WTC11 (cell line): ENCODE measurements around the gene TNP1. TPM values are rescaled to one million over a fixed set of nuclear protein-coding genes. Genes with fewer than 3 reads are reported as not detected.

ENCODE experiments used
- ATAC-seq: fragments of 200-7000 bp; cut with Tn5 transposase; 2 replicates; pipeline ENCODE4 v1.10.0; 2021; ENCODE audit warnings: mild to moderate bottlenecking, moderate library complexity
- CTCF ChIA-PET: fragments of 300-600 bp; sonication (Branson Sonifier 250); formaldehyde crosslinking; loops from one replicate; lab custom pipeline; 2021; ENCODE audit warnings: antibody characterized with exemption; lab: Charles Lee
- POLR2A ChIA-PET: fragments of 350-600 bp; sonication (Branson Sonifier 250); formaldehyde crosslinking; loops from one replicate; lab custom pipeline; 2021; ENCODE audit warnings: antibody characterized with exemption; lab: Charles Lee
- DNase-seq: peaks from one replicate; pipeline ENCODE4 v3.0.0; 2021; ENCODE audit warnings: low spot score
- H3K27ac Mint-ChIP-seq: 2 replicates; pipeline ENCODE4 v1.8.0; 2021; ENCODE audit warnings: mixed read lengths
- H3K27me3 Mint-ChIP-seq: 2 replicates; pipeline ENCODE4 v1.8.0; 2021; ENCODE audit warnings: low read depth, mild to moderate bottlenecking, moderate library complexity, mixed read lengths
- H3K36me3 Mint-ChIP-seq: 2 replicates; pipeline ENCODE4 v1.8.0; 2021; ENCODE audit warnings: mixed read lengths
- H3K4me1 Mint-ChIP-seq: 2 replicates; pipeline ENCODE4 v1.8.0; 2022; ENCODE audit warnings: mixed read lengths
- H3K4me3 Mint-ChIP-seq: 2 replicates; pipeline ENCODE4 v1.8.0; 2021; ENCODE audit warnings: mild to moderate bottlenecking, moderate library complexity, mixed read lengths
- H3K9me3 Mint-ChIP-seq: 2 replicates; pipeline ENCODE4 v1.8.0; 2021; ENCODE audit warnings: mixed read lengths
- CBFB ChIP-seq: sonication (generic); formaldehyde crosslinking; IDR thresholded peaks from 2 replicates; pipeline ENCODE4 v1.8.1; 2022; ENCODE audit warnings: mild to moderate bottlenecking, low read depth, missing genetic modification reagents
- CREM ChIP-seq: sonication (generic); formaldehyde crosslinking; IDR thresholded peaks from 2 replicates; pipeline ENCODE4 v1.8.1; 2022; ENCODE audit warnings: mild to moderate bottlenecking, missing genetic modification reagents, moderate library complexity
- FOXJ3 ChIP-seq: sonication (generic); formaldehyde crosslinking; IDR thresholded peaks from 2 replicates; pipeline ENCODE4 v1.9.0; 2021; ENCODE audit warnings: missing genetic modification reagents, mild to moderate bottlenecking, borderline replicate concordance
- GABPB1 ChIP-seq: sonication (generic); formaldehyde crosslinking; IDR thresholded peaks from 2 replicates; pipeline ENCODE4 v1.8.1; 2023; ENCODE audit warnings: mild to moderate bottlenecking, missing genetic modification reagents
- GTF2I ChIP-seq: fragments of 250-450 bp; sonication (Bioruptor Pico); conservative IDR thresholded peaks from 2 replicates; pipeline ENCODE4 v1.4.0; 2021; ENCODE audit warnings: mild to moderate bottlenecking
- HMGA2 ChIP-seq: fragments of 250-450 bp; sonication (Bioruptor Pico); IDR thresholded peaks from 2 replicates; pipeline ENCODE4 v1.4.0; 2021; ENCODE audit warnings: mild to moderate bottlenecking, moderate library complexity
- KAT7 ChIP-seq: sonication (generic); formaldehyde crosslinking; IDR thresholded peaks from 2 replicates; pipeline ENCODE4 v1.8.1; 2023; ENCODE audit warnings: missing genetic modification reagents, mild to moderate bottlenecking, borderline replicate concordance
- NFYB ChIP-seq: sonication (generic); formaldehyde crosslinking; conservative IDR thresholded peaks from 2 replicates; pipeline ENCODE4 v1.8.0; 2022; ENCODE audit warnings: low read depth, missing genetic modification reagents
- NR1H2 ChIP-seq: sonication (generic); formaldehyde crosslinking; IDR thresholded peaks from 2 replicates; pipeline ENCODE4 v1.9.0; 2021; ENCODE audit warnings: mild to moderate bottlenecking, moderate library complexity, missing genetic modification reagents
- NR3C1 ChIP-seq: sonication (generic); formaldehyde crosslinking; conservative IDR thresholded peaks from 2 replicates; pipeline ENCODE4 v1.8.1; 2023; ENCODE audit warnings: low read depth, mild to moderate bottlenecking, missing genetic modification reagents
- OVOL2 ChIP-seq: fragments of 250-450 bp; sonication (Bioruptor Pico); IDR thresholded peaks from 2 replicates; pipeline ENCODE4 v1.9.0; 2021; ENCODE audit warnings: mild to moderate bottlenecking, borderline replicate concordance
- RELA ChIP-seq: sonication (generic); formaldehyde crosslinking; IDR thresholded peaks from 2 replicates; pipeline ENCODE4 v1.8.1; 2022; ENCODE audit warnings: missing genetic modification reagents, mild to moderate bottlenecking, borderline replicate concordance
- SMAD3 ChIP-seq: sonication (generic); formaldehyde crosslinking; IDR thresholded peaks from 2 replicates; pipeline ENCODE4 v1.8.0; 2022; ENCODE audit warnings: missing genetic modification reagents, mild to moderate bottlenecking, borderline replicate concordance
- TEAD1 ChIP-seq: sonication (generic); formaldehyde crosslinking; IDR thresholded peaks from 2 replicates; pipeline ENCODE4 v1.8.0; 2022; ENCODE audit warnings: mild to moderate bottlenecking, missing genetic modification reagents
- TEAD4 ChIP-seq: sonication (generic); formaldehyde crosslinking; IDR thresholded peaks from 2 replicates; pipeline ENCODE4 v1.8.0; 2022; ENCODE audit warnings: mild to moderate bottlenecking, missing genetic modification reagents
- TP53 ChIP-seq: sonication (generic); formaldehyde crosslinking; IDR thresholded peaks from 2 replicates; pipeline ENCODE4 v1.8.1; 2023; ENCODE audit warnings: mild to moderate bottlenecking, missing genetic modification reagents
- ZNF138 ChIP-seq: sonication (generic); formaldehyde crosslinking; conservative IDR thresholded peaks from 2 replicates; pipeline ENCODE4 v1.8.1; 2022; ENCODE audit warnings: mild to moderate bottlenecking, moderate library complexity, missing genetic modification reagents
- ZNF263 ChIP-seq: sonication (generic); formaldehyde crosslinking; IDR thresholded peaks from 2 replicates; pipeline ENCODE4 v1.8.1; 2022; ENCODE audit warnings: low read depth, mild to moderate bottlenecking, moderate library complexity, missing genetic modification reagents
- ZNF396 ChIP-seq: fragments of 250-450 bp; sonication (Bioruptor Pico); IDR thresholded peaks from 2 replicates; pipeline ENCODE4 v1.8.0; 2021; ENCODE audit warnings: mild to moderate bottlenecking, moderate library complexity, borderline replicate concordance
- ZNF671 ChIP-seq: fragments of 250-450 bp; sonication (Bioruptor Pico); IDR thresholded peaks from 2 replicates; pipeline ENCODE4 v1.8.0; 2021; ENCODE audit warnings: mild to moderate bottlenecking
- total RNA-seq: library from RNA; stranded (reverse); gene quantifications from 3 replicates; pipeline ENCODE4 v1.2.3, GENCODE V29; 2021
- TF ChIP-seq, protein P1 (sequence below): sonication (generic); formaldehyde crosslinking; IDR thresholded peaks from 2 replicates; pipeline ENCODE4 v1.8.0; 2023; ENCODE audit warnings: mild to moderate bottlenecking, missing genetic modification reagents
- TF ChIP-seq, protein P2 (sequence below): sonication (generic); formaldehyde crosslinking; IDR thresholded peaks from 2 replicates; pipeline ENCODE4 v1.8.1; 2023; ENCODE audit warnings: mild to moderate bottlenecking, missing genetic modification reagents, moderate library complexity
- TF ChIP-seq, protein P3 (sequence below): sonication (generic); formaldehyde crosslinking; IDR thresholded peaks from 2 replicates; pipeline ENCODE4 v1.8.0; 2022; ENCODE audit warnings: mild to moderate bottlenecking, missing genetic modification reagents
- TF ChIP-seq, protein P4 (sequence below): sonication (generic); formaldehyde crosslinking; IDR thresholded peaks from 2 replicates; pipeline ENCODE4 v1.8.1; 2023; ENCODE audit warnings: mild to moderate bottlenecking, moderate library complexity, missing genetic modification reagents

Gene TNP1
- total RNA-seq, 1 experiment from 2014 or later = not detected

DNA sequence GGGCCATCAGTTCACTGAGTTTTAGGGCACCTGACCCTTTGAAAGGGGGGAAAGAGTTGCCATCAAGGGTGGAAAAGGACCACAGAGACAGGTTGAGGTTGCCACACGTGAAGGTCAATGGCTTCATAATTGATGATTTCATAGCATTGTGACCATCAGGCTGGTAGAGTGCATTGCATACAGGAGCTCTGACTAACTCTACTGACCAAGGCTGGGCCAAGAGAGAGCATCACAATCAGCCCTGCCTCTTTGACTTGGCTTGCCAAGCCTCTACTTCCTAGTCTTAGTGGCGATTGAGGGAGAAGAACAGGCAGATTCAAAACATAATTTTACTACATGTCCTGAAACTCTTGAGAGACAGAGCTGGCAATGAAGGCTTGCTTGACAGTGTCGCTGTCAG is 5.8 kb upstream of the TNP1 start:
- POLR2A ChIA-PET = no interaction called here
- CTCF ChIA-PET = no interaction called here
- H3K27ac Mint-ChIP-seq = no peak overlapping the region
- H3K27me3 Mint-ChIP-seq = no peaks in the 10 kb centered on the region; the same call in none of the 2 replicates
- H3K4me3 Mint-ChIP-seq = no peak overlapping the region
- ATAC-seq (no peak), DNase-seq (no peak)
- H3K4me1 Mint-ChIP-seq = no peaks in the 10 kb centered on the region
- peaks cover 15% of the 10 kb centered on the region for H3K36me3 Mint-ChIP-seq
- peaks cover 38% of the 10 kb centered on the region for H3K9me3 Mint-ChIP-seq
- TF ChIP-seq ZNF671 (CRISPR knock-in tag) = no peak
- no peak for TF ChIP-seq TP53 (CRISPR knock-in tag)
- TF ChIP-seq, protein P1, sequence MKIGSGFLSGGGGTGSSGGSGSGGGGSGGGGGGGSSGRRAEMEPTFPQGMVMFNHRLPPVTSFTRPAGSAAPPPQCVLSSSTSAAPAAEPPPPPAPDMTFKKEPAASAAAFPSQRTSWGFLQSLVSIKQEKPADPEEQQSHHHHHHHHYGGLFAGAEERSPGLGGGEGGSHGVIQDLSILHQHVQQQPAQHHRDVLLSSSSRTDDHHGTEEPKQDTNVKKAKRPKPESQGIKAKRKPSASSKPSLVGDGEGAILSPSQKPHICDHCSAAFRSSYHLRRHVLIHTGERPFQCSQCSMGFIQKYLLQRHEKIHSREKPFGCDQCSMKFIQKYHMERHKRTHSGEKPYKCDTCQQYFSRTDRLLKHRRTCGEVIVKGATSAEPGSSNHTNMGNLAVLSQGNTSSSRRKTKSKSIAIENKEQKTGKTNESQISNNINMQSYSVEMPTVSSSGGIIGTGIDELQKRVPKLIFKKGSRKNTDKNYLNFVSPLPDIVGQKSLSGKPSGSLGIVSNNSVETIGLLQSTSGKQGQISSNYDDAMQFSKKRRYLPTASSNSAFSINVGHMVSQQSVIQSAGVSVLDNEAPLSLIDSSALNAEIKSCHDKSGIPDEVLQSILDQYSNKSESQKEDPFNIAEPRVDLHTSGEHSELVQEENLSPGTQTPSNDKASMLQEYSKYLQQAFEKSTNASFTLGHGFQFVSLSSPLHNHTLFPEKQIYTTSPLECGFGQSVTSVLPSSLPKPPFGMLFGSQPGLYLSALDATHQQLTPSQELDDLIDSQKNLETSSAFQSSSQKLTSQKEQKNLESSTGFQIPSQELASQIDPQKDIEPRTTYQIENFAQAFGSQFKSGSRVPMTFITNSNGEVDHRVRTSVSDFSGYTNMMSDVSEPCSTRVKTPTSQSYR = no peak
- TF ChIP-seq NR1H2 (CRISPR knock-in tag) = no peak
- no peak for TF ChIP-seq GABPB1 (CRISPR knock-in tag)
- no peak for TF ChIP-seq OVOL2
- no peak for TF ChIP-seq NFYB (CRISPR knock-in tag)
- TF ChIP-seq ZNF138 (CRISPR knock-in tag) = no peak
- no peak for TF ChIP-seq CREM (CRISPR knock-in tag)
- TF ChIP-seq GTF2I = no peak
- TF ChIP-seq CBFB (CRISPR knock-in tag) = no peak
- TF ChIP-seq ZNF263 (CRISPR knock-in tag) = no peak
- no peak for TF ChIP-seq HMGA2 (CRISPR knock-in tag)
- TF ChIP-seq RELA (CRISPR knock-in tag) = no peak

DNA sequence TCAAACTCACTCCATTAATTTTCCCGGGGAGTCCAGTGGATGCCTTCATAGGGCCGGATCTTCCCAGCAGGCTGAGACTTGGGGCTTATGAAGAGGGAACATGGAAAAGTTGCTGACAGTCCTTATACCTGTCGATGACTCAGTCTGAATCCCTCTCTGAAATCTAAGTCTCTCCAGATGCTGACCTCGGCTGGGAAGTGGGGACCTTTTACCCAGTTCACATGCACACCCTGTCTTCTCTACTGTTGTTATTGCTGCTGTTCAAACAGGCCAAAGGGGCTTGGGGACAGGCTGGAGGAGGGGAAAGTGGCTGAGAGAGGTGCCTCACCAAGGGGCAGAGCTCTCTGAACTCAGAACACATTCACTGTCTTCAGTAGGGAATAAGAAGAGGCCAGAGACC is 4.1 kb upstream of the TNP1 start:
- H3K4me1 Mint-ChIP-seq = no peaks in the 10 kb centered on the region
- no peak overlapping the region for H3K4me3 Mint-ChIP-seq
- H3K27me3 Mint-ChIP-seq = no peaks in the 10 kb centered on the region; the same call in none of the 2 replicates
- DNase-seq (no peak), ATAC-seq (no peak)
- TF ChIP-seq ZNF263 (CRISPR knock-in tag) = no peak
- no peak for TF ChIP-seq KAT7 (CRISPR knock-in tag)
- TF ChIP-seq NR3C1 (CRISPR knock-in tag) = no peak
- TF ChIP-seq, protein P2, sequence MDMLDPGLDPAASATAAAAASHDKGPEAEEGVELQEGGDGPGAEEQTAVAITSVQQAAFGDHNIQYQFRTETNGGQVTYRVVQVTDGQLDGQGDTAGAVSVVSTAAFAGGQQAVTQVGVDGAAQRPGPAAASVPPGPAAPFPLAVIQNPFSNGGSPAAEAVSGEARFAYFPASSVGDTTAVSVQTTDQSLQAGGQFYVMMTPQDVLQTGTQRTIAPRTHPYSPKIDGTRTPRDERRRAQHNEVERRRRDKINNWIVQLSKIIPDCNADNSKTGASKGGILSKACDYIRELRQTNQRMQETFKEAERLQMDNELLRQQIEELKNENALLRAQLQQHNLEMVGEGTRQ (CRISPR knock-in tag) = no peak
- TF ChIP-seq, protein P3, sequence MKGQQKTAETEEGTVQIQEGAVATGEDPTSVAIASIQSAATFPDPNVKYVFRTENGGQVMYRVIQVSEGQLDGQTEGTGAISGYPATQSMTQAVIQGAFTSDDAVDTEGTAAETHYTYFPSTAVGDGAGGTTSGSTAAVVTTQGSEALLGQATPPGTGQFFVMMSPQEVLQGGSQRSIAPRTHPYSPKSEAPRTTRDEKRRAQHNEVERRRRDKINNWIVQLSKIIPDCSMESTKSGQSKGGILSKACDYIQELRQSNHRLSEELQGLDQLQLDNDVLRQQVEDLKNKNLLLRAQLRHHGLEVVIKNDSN = no peak
- TF ChIP-seq TEAD4 (CRISPR knock-in tag) = no peak
- no peak for TF ChIP-seq ZNF671 (CRISPR knock-in tag)
- TF ChIP-seq ZNF396 = no peak
- TF ChIP-seq TEAD1 (CRISPR knock-in tag) = no peak
- no peak for TF ChIP-seq SMAD3 (CRISPR knock-in tag)
- TF ChIP-seq CREM (CRISPR knock-in tag) = no peak
- no peak for TF ChIP-seq FOXJ3 (CRISPR knock-in tag)
- TF ChIP-seq NR1H2 (CRISPR knock-in tag) = no peak
- no peak for TF ChIP-seq ZNF138 (CRISPR knock-in tag)
- TF ChIP-seq, protein P4, sequence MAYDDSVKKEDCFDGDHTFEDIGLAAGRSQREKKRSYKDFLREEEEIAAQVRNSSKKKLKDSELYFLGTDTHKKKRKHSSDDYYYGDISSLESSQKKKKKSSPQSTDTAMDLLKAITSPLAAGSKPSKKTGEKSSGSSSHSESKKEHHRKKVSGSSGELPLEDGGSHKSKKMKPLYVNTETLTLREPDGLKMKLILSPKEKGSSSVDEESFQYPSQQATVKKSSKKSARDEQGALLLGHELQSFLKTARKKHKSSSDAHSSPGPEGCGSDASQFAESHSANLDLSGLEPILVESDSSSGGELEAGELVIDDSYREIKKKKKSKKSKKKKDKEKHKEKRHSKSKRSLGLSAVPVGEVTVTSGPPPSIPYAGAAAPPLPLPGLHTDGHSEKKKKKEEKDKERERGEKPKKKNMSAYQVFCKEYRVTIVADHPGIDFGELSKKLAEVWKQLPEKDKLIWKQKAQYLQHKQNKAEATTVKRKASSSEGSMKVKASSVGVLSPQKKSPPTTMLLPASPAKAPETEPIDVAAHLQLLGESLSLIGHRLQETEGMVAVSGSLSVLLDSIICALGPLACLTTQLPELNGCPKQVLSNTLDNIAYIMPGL (CRISPR knock-in tag) = no peak
- H3K27ac Mint-ChIP-seq = no peak overlapping the region
- CTCF ChIA-PET = no interaction called here
- H3K9me3 Mint-ChIP-seq = peaks cover 38% of the 10 kb centered on the region
- POLR2A ChIA-PET = no interaction called here
- peaks cover 15% of the 10 kb centered on the region for H3K36me3 Mint-ChIP-seq
